HL-60 (cell line): Measurements from ENCODE around the gene ZFAND5.

Experiments used
- POLR2AphosphoS5 ChIP-seq: IDR thresholded peaks from 2 replicates; pipeline ENCODE4 v1.6.1; 2012; ENCODE audit warnings: low read depth
- TF ChIP-seq, protein P1 (sequence below): IDR thresholded peaks from one replicate; pipeline ENCODE4 v1.5.1; 2011; ENCODE audit warnings: low read length, control low read depth, inconsistent platforms; ENCODE audit not compliant: insufficient read depth

- TF ChIP-seq, protein P1, sequence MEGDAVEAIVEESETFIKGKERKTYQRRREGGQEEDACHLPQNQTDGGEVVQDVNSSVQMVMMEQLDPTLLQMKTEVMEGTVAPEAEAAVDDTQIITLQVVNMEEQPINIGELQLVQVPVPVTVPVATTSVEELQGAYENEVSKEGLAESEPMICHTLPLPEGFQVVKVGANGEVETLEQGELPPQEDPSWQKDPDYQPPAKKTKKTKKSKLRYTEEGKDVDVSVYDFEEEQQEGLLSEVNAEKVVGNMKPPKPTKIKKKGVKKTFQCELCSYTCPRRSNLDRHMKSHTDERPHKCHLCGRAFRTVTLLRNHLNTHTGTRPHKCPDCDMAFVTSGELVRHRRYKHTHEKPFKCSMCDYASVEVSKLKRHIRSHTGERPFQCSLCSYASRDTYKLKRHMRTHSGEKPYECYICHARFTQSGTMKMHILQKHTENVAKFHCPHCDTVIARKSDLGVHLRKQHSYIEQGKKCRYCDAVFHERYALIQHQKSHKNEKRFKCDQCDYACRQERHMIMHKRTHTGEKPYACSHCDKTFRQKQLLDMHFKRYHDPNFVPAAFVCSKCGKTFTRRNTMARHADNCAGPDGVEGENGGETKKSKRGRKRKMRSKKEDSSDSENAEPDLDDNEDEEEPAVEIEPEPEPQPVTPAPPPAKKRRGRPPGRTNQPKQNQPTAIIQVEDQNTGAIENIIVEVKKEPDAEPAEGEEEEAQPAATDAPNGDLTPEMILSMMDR: no peak
- no peak for TF ChIP-seq POLR2AphosphoS5
Observed at GRCh38 chr9:72360324-72360723, 4.7 kb downstream of the ZFAND5 start.
